GM12892 (cell line): ENCODE data around the gene CCNK.

Source experiments
- POLR2A ChIP-seq: IDR thresholded peaks from 2 replicates; pipeline ENCODE4 v1.6.1; 2011; ENCODE audit warnings: low read depth, low read length, control low read depth
- POLR2AphosphoS5 ChIP-seq: IDR thresholded peaks from 2 replicates; pipeline ENCODE4 v1.6.1; 2011; ENCODE audit warnings: low read depth, low read length, control low read depth
- TAF1 ChIP-seq: IDR thresholded peaks from 2 replicates; pipeline ENCODE4 v1.6.1; 2011; ENCODE audit warnings: low read depth, mild to moderate bottlenecking, control low read depth, low read length, borderline replicate concordance

- TF ChIP-seq POLR2A (no peak), POLR2AphosphoS5 (no peak), TAF1 (no peak)
Observed at GRCh38 chr14:99447739-99448138, 33.5 kb upstream of the CCNK start.
